Measurements from ENCODE around the gene FCRL2. TPM values are rescaled to one million over a fixed set of nuclear protein-coding genes. Genes with fewer than 3 reads are reported as not detected.
A peak's percentile ranks its signal among the peaks of the same experiment; 100 is the strongest.
"Not testable (repeated sequence)": the region's sequence is repeated elsewhere in the genome, so short reads cannot be mapped to it uniquely, and the experiment has no call there.

Gene FCRL2
- total RNA-seq, 2 donors from 2014 or later, result not detected

DNA sequence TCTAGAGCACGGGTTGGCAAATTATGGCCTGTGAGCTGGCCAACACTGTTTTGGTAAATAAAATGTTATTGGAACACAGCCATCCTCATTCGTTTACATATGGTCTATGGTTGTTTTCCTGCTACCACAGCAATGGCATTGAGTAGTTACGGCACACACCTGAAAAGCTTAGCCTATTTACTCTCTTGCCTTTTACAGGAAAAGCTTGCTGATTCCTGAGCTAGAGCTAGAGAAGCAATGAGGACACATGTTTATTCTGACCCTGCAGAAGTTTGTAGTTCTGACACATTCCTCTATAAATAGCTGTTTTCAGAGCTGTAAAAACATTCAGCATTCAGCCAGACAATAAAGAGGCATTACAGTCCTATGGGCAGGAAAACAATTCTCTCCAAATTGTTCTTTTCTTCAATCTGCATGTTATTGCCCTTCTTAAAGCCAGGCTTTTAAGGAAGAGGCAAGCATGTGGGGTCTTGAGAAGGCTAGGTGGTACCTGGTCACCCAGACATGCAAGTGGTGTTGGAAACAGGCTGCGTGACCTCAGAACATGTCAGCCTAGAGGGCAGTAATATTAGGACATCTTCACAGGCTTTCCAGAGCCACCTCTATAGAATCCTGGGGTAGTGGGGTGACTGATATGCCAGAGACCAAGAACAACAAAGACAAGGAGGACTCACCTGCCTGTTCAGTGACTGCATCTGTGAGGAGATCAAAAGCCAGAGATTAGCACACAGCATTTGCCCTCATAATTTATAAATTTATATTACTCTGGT is 1.6 kb downstream of the FCRL2 start:
- H3K27me3 Mint-ChIP-seq (ENCODE audit: low read depth), result peaks cover 6% of the 10 kb centered on the region
- ATAC-seq (replicated peaks in 1 of 2) (no peak), DNase-seq (no peak)
- no peak overlapping the region for H3K4me3 Mint-ChIP-seq
- H3K9me3 Mint-ChIP-seq, result no peaks in the 10 kb centered on the region
- H3K4me1 Mint-ChIP-seq (ENCODE audit: low read depth), result no peaks in the 10 kb centered on the region
- H3K27ac Mint-ChIP-seq, result no peak overlapping the region
- no peaks in the 10 kb centered on the region for H3K36me3 Mint-ChIP-seq (ENCODE audit: insufficient read depth in 2 of 2)

DNA sequence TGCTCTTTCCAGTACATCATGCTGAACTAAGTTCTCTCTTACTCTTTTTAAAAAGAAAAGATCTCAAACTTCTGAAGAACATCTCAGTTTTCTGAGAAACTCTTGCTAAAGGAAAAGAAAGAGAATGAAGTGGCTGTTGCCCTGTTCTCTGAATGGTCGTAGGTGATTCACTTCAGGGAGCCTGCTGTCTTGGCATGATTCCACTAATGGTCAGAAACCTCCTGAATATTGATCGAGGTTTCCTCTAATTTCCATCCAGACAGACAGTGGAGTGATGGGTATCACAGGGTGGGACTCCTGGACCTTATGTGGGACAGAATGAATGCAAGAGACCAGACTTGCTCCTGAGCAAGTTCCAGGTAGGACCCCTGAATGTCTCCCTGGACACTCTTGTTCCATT is 2.5 kb downstream of the FCRL2 start:
- ATAC-seq (replicated peaks in 1 of 2) (no peak), DNase-seq (no peak)
- Mint-ChIP-seq H3K27me3 (ENCODE audit: low read depth) (peaks cover 6% of the 10 kb centered on the region), H3K4me1 (ENCODE audit: low read depth) (no peaks in the 10 kb centered on the region), H3K4me3 (no peak overlapping the region), H3K9me3 (no peaks in the 10 kb centered on the region), H3K27ac (no peak overlapping the region), H3K36me3 (ENCODE audit: insufficient read depth in 2 of 2) (no peaks in the 10 kb centered on the region)

DNA sequence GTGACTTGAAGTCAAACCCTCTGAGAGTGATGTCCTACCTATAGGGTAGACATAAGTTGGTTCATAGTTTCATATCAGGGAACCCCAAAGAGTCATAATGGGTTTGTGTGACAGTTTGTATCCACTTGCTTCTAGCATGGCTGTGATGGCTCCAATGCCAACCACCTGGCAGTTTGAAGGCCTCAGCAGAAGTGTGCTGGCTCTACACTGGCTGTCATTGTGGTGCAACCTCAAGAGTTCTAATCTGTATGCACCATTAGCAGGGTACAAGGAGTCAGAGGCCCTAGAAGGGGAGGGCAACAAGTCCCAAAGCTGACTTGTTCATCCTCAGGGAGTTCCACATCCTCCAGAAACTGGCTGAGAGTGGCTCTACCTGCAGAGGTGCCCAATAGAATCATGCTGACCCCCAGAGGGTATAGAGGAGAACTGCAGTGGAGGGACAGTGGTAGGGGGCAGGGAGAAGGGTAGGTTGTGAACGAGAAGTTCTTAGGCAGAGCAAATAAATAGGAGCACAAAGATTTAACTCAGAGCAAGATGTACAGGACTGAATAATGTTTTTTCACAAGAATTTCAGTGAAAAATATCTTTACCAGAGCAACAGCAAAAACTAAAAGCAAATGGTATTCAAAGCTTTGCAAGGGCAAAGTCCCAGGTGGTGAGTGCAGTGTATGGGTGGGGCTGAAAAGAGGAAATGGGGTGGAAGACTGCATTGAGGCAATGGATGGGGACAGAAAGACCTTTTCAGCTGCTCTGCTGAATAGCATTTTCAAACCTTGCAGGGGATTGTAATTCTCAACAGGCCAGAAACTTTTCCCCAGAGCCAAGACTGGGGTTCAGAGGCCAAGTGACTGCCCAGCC is 3.2 kb downstream of the FCRL2 start:
- no peaks in the 10 kb centered on the region for H3K36me3 Mint-ChIP-seq (ENCODE audit: insufficient read depth in 2 of 2)
- H3K4me3 Mint-ChIP-seq, result no peak overlapping the region
- no peaks in the 10 kb centered on the region for H3K9me3 Mint-ChIP-seq
- no peaks in the 10 kb centered on the region for H3K4me1 Mint-ChIP-seq (ENCODE audit: low read depth)
- ATAC-seq (replicated peaks in 1 of 2), result peak in 1 of 2 donors; percentile 45
- no peak overlapping the region for H3K27ac Mint-ChIP-seq
- no peak for DNase-seq
- H3K27me3 Mint-ChIP-seq (ENCODE audit: low read depth), result peaks cover 6% of the 10 kb centered on the region

DNA sequence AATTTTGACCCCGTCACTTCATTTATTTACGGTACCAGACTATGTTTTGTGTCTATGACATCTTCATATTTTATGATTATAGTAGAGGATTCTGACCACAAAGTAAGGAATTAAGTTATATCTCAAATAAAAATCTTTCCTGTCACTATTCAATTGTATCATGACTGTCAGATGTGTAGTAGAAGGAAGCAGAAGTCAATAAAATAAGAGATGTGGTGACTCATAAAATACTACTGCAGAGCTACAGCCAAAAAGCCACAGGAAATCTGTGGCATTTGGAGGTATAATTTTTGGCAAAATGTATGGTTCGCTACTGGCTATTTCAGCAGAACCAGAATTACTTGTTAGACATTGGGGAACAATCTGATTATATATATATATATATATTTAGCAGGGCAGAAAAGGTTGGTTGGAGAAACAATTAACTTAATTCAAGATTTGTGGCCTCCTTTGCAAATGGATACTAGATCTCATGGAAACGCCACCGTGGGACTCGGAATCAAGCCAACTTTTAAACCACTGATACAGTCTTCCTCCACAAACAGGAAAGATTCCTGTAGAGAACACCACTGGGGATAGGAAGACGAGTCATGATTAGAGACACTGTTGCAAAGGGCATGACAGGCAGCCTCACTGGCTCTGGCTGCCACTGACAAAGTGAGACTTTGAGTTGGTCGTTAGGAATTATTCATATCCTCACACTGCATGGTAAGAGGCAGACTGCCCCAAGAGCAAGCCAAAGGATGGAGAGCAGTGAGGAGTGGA is 5.1 kb downstream of the FCRL2 start:
- H3K4me3 Mint-ChIP-seq, result no peak overlapping the region
- H3K36me3 Mint-ChIP-seq (ENCODE audit: insufficient read depth in 2 of 2), result no peaks in the 10 kb centered on the region
- H3K4me1 Mint-ChIP-seq (ENCODE audit: low read depth), result no peaks in the 10 kb centered on the region
- DNase-seq (no peak), ATAC-seq (replicated peaks in 1 of 2) (no peak)
- peaks cover 6% of the 10 kb centered on the region for H3K27me3 Mint-ChIP-seq (ENCODE audit: low read depth)
- no peak overlapping the region for H3K27ac Mint-ChIP-seq
- H3K9me3 Mint-ChIP-seq, result no peaks in the 10 kb centered on the region

DNA sequence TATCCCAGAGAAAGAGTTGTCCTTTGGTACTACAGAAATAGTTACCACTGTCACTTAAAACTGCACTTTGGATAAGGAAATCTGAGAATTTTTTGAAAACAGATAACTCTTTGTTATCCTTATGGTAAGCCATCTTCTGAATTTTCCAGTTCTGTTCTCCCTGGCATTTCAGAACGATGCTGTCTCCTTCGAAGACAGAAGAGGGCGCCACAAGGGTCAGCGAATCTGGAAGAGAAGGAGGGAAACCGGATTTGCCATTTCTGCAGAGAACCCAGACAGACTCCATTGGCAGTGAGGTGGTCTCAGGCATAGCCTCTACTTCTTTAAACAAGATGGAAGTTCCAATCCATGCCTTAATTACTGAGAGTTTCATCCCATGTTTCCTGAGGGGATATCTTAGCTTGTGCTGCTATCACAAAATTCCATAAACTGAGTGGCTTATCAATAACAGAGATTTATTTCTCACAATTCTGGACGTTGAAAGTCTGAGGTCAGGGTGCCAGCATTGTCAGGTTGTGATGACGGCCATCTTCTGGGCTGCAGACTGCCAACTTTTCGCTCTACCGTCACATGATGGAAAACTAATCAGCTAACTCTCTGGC is 6.4 kb downstream of the FCRL2 start:
- H3K27ac Mint-ChIP-seq, result no peak overlapping the region
- no peak for ATAC-seq (replicated peaks in 1 of 2)
- H3K27me3 Mint-ChIP-seq (ENCODE audit: low read depth), result peaks cover 6% of the 10 kb centered on the region
- DNase-seq, result no peak
- H3K36me3 Mint-ChIP-seq (ENCODE audit: insufficient read depth in 2 of 2), result no peaks in the 10 kb centered on the region
- no peak overlapping the region for H3K4me3 Mint-ChIP-seq
- no peaks in the 10 kb centered on the region for H3K9me3 Mint-ChIP-seq
- no peaks in the 10 kb centered on the region for H3K4me1 Mint-ChIP-seq (ENCODE audit: low read depth)

DNA sequence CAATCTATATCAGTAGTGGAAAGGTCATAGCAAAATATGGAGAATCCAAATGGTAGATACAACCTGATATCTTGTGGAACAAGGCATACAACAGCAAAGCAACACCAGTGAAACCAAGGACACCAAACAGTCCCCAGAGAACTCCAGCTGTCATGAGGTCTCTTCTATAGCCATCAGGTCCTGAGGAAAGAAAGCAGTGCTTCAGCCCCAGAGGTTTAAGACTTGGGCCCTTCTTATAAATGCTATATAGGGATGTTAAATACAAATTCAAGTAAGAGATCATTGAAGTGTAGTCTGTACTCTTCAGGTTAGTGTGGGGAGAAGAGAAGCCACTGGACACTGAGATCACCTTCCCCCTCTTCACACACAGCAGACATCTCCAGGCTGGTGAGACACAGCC is 10.1 kb downstream of the FCRL2 start:
- H3K4me1 Mint-ChIP-seq (ENCODE audit: low read depth), result peaks cover 5% of the 10 kb centered on the region
- H3K4me3 Mint-ChIP-seq, result no peak overlapping the region
- H3K9me3 Mint-ChIP-seq, result no peaks in the 10 kb centered on the region
- DNase-seq (no peak), ATAC-seq (replicated peaks in 1 of 2) (no peak)
- no peaks in the 10 kb centered on the region for H3K27me3 Mint-ChIP-seq (ENCODE audit: low read depth)
- H3K27ac Mint-ChIP-seq, result no peak overlapping the region
- H3K36me3 Mint-ChIP-seq (ENCODE audit: insufficient read depth in 2 of 2), result no peaks in the 10 kb centered on the region

DNA sequence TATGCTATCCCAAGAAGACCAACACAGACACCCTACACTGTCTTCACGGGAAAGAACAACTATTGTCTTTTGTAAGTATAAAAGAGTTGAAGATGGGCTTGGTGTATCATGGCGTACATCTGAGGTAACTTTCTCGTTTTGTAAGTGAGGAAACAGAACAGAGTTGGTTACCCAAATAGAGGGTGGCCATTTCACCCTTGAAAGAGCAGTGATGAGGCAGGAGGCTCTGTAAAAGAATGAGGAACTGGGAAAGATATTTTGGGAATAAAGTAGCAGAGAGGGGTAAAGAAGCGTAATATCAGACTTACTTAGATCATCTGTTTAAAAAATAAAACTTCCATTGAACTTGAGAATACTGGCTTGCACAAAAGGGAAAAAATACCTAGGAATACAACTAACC is 18.9 kb downstream of the FCRL2 start:
- Mint-ChIP-seq H3K4me1 (ENCODE audit: low read depth) (no peaks in the 10 kb centered on the region), H3K27me3 (ENCODE audit: low read depth) (no peaks in the 10 kb centered on the region), H3K4me3 (no peak overlapping the region), H3K27ac (no peak overlapping the region), H3K36me3 (ENCODE audit: insufficient read depth in 2 of 2) (no peaks in the 10 kb centered on the region), H3K9me3 (peaks cover 2 to 7% of the 10 kb centered on the region in 2 donors)
- ATAC-seq (replicated peaks in 1 of 2) (no peak), DNase-seq (no peak)

DNA sequence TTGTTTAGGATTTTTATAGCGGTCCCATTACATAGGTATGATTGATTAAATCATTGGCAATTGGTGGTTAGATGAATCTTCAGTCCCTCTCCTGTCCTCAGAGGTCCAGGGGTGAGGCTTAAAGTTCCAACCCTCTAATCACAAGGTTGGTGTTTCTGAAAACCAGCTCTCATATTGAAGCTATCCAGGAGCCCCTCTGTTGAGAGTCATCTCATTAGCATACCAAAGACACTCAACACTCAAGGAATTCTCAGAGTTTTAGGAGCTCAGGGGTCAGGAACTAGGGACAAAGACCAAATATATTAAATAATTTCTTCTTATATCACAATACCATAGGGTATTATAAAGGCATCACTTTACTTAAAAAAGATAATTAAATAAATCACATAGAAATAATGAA is 23.3 kb downstream of the FCRL2 start:
- no peaks in the 10 kb centered on the region for H3K27me3 Mint-ChIP-seq (ENCODE audit: low read depth)
- H3K4me3 Mint-ChIP-seq, result no peak overlapping the region
- ATAC-seq (replicated peaks in 1 of 2), result no peak
- H3K27ac Mint-ChIP-seq, result no peak overlapping the region
- DNase-seq, result no peak
- no peaks in the 10 kb centered on the region for H3K36me3 Mint-ChIP-seq (ENCODE audit: insufficient read depth in 2 of 2)
- H3K9me3 Mint-ChIP-seq, result peaks cover 0 to under 1% of the 10 kb centered on the region in 2 donors
- no peaks in the 10 kb centered on the region for H3K4me1 Mint-ChIP-seq (ENCODE audit: low read depth)

- Mint-ChIP-seq H3K4me3 (no peak overlapping the region), H3K9me3 (no peaks in the 10 kb centered on the region), H3K27ac (no peak overlapping the region), H3K4me1 (ENCODE audit: low read depth) (no peaks in the 10 kb centered on the region), H3K36me3 (ENCODE audit: insufficient read depth in 2 of 2) (no peaks in the 10 kb centered on the region), H3K27me3 (ENCODE audit: low read depth) (no peaks in the 10 kb centered on the region)
- no peak for ATAC-seq (replicated peaks in 1 of 2)
- DNase-seq, result no peak
Observed at GRCh38 chr1:157751283-157751682, 25.6 kb downstream of the FCRL2 start.

GRCh38 chr1:157748262-157748817 is 28.6 kb downstream of the FCRL2 start:
- no peaks in the 10 kb centered on the region for H3K36me3 Mint-ChIP-seq (ENCODE audit: insufficient read depth in 2 of 2)
- DNase-seq (no peak), ATAC-seq (replicated peaks in 1 of 2) (no peak)
- H3K4me1 Mint-ChIP-seq (ENCODE audit: low read depth), result no peaks in the 10 kb centered on the region
- H3K27ac Mint-ChIP-seq, result no peak overlapping the region
- no peaks in the 10 kb centered on the region for H3K9me3 Mint-ChIP-seq
- H3K27me3 Mint-ChIP-seq (ENCODE audit: low read depth), result no peaks in the 10 kb centered on the region
- H3K4me3 Mint-ChIP-seq, result no peak overlapping the region

DNA sequence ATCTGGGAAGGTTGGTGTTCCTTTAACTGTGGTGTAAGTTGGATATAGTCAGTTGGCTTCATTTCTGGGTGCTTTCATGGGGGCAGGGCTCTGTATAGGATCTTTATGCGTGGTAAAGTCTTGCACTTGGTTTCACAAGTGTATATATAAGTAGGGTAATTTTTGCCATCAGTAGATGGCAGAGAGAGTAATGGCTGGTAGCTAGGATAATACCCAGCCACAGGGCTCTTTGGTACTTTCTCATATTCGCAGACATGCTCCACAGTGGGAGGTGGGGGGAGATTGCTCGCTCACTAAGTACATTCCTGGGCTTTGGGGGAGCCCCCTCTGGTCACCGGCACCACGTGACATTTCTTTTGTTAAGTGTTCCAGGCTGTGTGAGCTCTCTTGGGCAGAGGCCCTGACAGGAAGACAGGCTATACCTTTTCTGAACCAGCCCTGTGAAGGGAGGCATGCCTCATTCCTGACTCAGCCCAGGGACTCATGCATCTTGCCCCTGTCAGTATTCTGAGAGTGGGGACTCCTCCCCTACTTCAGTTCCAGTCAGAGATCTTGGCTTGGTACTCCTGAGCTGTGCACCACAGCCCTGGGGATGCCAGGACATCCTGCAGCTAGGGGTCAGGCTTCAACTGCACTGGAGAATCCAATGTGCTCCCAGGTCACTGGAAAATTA is 37.6 kb downstream of the FCRL2 start:
- no peak for DNase-seq
- Mint-ChIP-seq H3K27ac (no peak overlapping the region), H3K9me3 (no peaks in the 10 kb centered on the region), H3K36me3 (ENCODE audit: insufficient read depth in 2 of 2) (no peaks in the 10 kb centered on the region), H3K27me3 (ENCODE audit: low read depth) (no peaks in the 10 kb centered on the region), H3K4me3 (no peak overlapping the region), H3K4me1 (ENCODE audit: low read depth) (no peaks in the 10 kb centered on the region)
- peak; percentile 43 to 56 for ATAC-seq (replicated peaks in 1 of 2)

- not testable (repeated sequence) for H3K4me1 Mint-ChIP-seq (ENCODE audit: low read depth); H3K9me3 Mint-ChIP-seq; H3K4me3 Mint-ChIP-seq; DNase-seq; H3K36me3 Mint-ChIP-seq (ENCODE audit: insufficient read depth in 2 of 2); H3K27me3 Mint-ChIP-seq (ENCODE audit: low read depth); ATAC-seq (replicated peaks in 1 of 2); H3K27ac Mint-ChIP-seq
Observed at GRCh38 chr1:157735991-157736390, 40.9 kb downstream of the FCRL2 start.

Data from activated T-cell treated with anti-CD3 and anti-CD28 coated beads, Interleukin-2, amount 50 U/mL, for 72 hours (primary cell).